ENCODE data around the gene LRRC14B. TPM values are rescaled to one million over a fixed set of nuclear protein-coding genes. Genes with fewer than 3 reads are reported as not detected.

The LRRC14B gene
- total and polyA plus RNA-seq, 2 experiments from 2014 or later: not detected

GRCh38 chr5:218457-219291, 27.4 kb downstream of the LRRC14B start (continued):
- TF ChIP-seq, protein P1, sequence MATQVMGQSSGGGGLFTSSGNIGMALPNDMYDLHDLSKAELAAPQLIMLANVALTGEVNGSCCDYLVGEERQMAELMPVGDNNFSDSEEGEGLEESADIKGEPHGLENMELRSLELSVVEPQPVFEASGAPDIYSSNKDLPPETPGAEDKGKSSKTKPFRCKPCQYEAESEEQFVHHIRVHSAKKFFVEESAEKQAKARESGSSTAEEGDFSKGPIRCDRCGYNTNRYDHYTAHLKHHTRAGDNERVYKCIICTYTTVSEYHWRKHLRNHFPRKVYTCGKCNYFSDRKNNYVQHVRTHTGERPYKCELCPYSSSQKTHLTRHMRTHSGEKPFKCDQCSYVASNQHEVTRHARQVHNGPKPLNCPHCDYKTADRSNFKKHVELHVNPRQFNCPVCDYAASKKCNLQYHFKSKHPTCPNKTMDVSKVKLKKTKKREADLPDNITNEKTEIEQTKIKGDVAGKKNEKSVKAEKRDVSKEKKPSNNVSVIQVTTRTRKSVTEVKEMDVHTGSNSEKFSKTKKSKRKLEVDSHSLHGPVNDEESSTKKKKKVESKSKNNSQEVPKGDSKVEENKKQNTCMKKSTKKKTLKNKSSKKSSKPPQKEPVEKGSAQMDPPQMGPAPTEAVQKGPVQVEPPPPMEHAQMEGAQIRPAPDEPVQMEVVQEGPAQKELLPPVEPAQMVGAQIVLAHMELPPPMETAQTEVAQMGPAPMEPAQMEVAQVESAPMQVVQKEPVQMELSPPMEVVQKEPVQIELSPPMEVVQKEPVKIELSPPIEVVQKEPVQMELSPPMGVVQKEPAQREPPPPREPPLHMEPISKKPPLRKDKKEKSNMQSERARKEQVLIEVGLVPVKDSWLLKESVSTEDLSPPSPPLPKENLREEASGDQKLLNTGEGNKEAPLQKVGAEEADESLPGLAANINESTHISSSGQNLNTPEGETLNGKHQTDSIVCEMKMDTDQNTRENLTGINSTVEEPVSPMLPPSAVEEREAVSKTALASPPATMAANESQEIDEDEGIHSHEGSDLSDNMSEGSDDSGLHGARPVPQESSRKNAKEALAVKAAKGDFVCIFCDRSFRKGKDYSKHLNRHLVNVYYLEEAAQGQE (IDR thresholded peaks at IDR 0.05; ENCODE audit: unreplicated experiment): no peak
- TF ChIP-seq, protein P2, sequence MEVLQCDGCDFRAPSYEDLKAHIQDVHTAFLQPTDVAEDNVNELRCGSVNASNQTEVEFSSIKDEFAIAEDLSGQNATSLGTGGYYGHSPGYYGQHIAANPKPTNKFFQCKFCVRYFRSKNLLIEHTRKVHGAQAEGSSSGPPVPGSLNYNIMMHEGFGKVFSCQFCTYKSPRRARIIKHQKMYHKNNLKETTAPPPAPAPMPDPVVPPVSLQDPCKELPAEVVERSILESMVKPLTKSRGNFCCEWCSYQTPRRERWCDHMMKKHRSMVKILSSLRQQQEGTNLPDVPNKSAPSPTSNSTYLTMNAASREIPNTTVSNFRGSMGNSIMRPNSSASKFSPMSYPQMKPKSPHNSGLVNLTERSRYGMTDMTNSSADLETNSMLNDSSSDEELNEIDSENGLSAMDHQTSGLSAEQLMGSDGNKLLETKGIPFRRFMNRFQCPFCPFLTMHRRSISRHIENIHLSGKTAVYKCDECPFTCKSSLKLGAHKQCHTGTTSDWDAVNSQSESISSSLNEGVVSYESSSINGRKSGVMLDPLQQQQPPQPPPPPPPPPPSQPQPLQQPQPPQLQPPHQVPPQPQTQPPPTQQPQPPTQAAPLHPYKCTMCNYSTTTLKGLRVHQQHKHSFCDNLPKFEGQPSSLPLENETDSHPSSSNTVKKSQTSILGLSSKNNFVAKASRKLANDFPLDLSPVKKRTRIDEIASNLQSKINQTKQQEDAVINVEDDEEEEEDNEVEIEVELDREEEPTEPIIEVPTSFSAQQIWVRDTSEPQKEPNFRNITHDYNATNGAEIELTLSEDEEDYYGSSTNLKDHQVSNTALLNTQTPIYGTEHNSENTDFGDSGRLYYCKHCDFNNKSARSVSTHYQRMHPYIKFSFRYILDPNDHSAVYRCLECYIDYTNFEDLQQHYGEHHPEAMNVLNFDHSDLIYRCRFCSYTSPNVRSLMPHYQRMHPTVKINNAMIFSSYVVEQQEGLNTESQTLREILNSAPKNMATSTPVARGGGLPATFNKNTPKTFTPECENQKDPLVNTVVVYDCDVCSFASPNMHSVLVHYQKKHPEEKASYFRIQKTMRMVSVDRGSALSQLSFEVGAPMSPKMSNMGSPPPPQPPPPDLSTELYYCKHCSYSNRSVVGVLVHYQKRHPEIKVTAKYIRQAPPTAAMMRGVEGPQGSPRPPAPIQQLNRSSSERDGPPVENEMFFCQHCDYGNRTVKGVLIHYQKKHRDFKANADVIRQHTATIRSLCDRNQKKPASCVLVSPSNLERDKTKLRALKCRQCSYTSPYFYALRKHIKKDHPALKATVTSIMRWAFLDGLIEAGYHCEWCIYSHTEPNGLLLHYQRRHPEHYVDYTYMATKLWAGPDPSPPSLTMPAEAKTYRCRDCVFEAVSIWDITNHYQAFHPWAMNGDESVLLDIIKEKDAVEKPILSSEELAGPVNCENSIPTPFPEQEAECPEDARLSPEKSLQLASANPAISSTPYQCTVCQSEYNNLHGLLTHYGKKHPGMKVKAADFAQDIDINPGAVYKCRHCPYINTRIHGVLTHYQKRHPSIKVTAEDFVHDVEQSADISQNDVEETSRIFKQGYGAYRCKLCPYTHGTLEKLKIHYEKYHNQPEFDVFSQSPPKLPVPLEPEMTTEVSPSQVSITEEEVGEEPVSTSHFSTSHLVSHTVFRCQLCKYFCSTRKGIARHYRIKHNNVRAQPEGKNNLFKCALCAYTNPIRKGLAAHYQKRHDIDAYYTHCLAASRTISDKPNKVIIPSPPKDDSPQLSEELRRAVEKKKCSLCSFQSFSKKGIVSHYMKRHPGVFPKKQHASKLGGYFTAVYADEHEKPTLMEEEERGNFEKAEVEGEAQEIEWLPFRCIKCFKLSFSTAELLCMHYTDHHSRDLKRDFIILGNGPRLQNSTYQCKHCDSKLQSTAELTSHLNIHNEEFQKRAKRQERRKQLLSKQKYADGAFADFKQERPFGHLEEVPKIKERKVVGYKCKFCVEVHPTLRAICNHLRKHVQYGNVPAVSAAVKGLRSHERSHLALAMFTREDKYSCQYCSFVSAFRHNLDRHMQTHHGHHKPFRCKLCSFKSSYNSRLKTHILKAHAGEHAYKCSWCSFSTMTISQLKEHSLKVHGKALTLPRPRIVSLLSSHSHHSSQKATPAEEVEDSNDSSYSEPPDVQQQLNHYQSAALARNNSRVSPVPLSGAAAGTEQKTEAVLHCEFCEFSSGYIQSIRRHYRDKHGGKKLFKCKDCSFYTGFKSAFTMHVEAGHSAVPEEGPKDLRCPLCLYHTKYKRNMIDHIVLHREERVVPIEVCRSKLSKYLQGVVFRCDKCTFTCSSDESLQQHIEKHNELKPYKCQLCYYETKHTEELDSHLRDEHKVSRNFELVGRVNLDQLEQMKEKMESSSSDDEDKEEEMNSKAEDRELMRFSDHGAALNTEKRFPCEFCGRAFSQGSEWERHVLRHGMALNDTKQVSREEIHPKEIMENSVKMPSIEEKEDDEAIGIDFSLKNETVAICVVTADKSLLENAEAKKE (CRISPR knock-in tag; IDR thresholded peaks at IDR 0.05): no peak
- TF ChIP-seq EZH2 (IDR thresholded peaks at IDR 0.05; ENCODE audit: low read depth, unreplicated experiment) (no peak), NANOG (IDR thresholded peaks at IDR 0.05; ENCODE audit: borderline replicate concordance) (no peak)

Data from GM23338 (cell line).